Endothelial cell (in vitro differentiated cells): ENCODE results near the gene ZNF280D. TPM values are rescaled to one million over a fixed set of nuclear protein-coding genes. Genes with fewer than 3 reads are reported as not detected.

Source experiments
- DNase-seq: peaks from one replicate; pipeline ENCODE4 v3.0.0; 2021; ENCODE audit warnings: low spot score
- H3K27ac Mint-ChIP-seq: one replicate; pipeline ENCODE4 v1.8.0; 2021; ENCODE audit warnings: mixed read lengths, inconsistent platforms; ENCODE audit not compliant: unreplicated experiment
- H3K27me3 Mint-ChIP-seq: one replicate; pipeline ENCODE4 v1.8.0; 2021; ENCODE audit warnings: mild to moderate bottlenecking, moderate library complexity, mixed read lengths, inconsistent platforms; ENCODE audit not compliant: unreplicated experiment
- H3K36me3 Mint-ChIP-seq: one replicate; pipeline ENCODE4 v1.8.0; 2021; ENCODE audit warnings: mild to moderate bottlenecking, low read depth, mixed read lengths, inconsistent platforms; ENCODE audit not compliant: unreplicated experiment
- H3K4me1 Mint-ChIP-seq: one replicate; pipeline ENCODE4 v1.8.0; 2021; ENCODE audit warnings: mild to moderate bottlenecking, mixed read lengths, inconsistent platforms; ENCODE audit not compliant: unreplicated experiment
- H3K4me3 Mint-ChIP-seq: one replicate; pipeline ENCODE4 v1.8.0; 2021; ENCODE audit warnings: mild to moderate bottlenecking, mixed read lengths, inconsistent platforms; ENCODE audit not compliant: unreplicated experiment
- H3K9me3 Mint-ChIP-seq: one replicate; pipeline ENCODE4 v1.8.0; 2021; ENCODE audit warnings: mixed read lengths, inconsistent platforms; ENCODE audit not compliant: unreplicated experiment
- total RNA-seq: library from RNA; stranded (reverse); fragmentation: NEBNext Ultra II Directional; extraction: Animal tissue kit (Norgen Biotek cat#: 25700); gene quantifications from one replicate; pipeline ENCODE4 v1.2.1, GENCODE V29; 2021; ENCODE audit not compliant: unreplicated experiment
- TF ChIP-seq, protein P1 (sequence below): fragments of 200-600 bp; sonication (generic); IDR thresholded peaks from one replicate; pipeline ENCODE4 v1.5.0; 2021; ENCODE audit warnings: antibody characterized with exemption; ENCODE audit not compliant: unreplicated experiment

ZNF280D gene
- total RNA-seq, 1 donor from 2014 or later = 34.6 TPM

DNA sequence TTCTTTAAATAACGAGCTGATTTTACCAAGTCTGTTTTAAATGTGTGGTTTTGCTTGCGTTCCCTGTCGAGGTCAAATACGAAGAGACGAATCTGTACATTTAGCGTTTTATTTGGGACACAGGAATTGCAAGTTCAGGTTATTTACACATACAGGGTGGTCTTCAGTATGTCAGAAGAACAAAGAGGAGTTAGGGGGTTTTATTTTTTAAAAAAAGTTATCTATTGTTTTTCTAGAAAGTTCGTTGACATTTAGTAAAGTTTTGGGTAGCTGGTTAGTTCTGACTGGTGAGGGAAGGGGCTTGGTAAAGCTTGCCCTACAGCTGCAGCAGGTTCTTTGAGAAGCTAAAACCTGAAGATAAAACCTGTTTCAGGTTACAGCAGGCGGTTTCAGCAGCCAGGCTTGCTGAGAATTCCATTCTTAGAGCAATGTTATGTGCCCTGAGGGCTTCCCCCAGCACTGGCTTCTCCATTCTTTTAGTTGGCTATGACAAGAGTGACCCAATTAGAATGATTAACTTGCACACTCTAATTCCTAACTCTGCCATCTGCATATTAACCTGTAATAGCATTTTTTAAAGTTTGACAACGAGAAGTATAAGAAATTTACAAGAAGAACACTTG is 815 bp upstream of the ZNF280D start:
- peak overlapping the region; percentile 73 for H3K4me3 Mint-ChIP-seq
- H3K27ac Mint-ChIP-seq = no peak overlapping the region

DNA sequence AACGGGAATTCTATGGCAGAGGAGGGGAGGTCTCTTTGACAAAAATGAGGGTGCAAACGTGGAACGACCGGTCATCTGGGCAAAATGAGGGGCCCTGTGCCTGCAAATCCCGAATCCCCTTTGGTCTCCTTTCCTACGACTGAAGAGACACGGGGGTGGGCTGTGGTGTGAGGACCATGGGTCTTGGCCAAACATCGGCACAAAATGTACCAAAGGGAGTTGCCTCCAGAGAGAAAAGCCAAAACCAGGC is 498 bp downstream of the ZNF280D start:
- no peaks in the 10 kb centered on the region for H3K9me3 Mint-ChIP-seq
- peak overlapping the region; percentile 97 for H3K4me3 Mint-ChIP-seq
- TF ChIP-seq, protein P1, sequence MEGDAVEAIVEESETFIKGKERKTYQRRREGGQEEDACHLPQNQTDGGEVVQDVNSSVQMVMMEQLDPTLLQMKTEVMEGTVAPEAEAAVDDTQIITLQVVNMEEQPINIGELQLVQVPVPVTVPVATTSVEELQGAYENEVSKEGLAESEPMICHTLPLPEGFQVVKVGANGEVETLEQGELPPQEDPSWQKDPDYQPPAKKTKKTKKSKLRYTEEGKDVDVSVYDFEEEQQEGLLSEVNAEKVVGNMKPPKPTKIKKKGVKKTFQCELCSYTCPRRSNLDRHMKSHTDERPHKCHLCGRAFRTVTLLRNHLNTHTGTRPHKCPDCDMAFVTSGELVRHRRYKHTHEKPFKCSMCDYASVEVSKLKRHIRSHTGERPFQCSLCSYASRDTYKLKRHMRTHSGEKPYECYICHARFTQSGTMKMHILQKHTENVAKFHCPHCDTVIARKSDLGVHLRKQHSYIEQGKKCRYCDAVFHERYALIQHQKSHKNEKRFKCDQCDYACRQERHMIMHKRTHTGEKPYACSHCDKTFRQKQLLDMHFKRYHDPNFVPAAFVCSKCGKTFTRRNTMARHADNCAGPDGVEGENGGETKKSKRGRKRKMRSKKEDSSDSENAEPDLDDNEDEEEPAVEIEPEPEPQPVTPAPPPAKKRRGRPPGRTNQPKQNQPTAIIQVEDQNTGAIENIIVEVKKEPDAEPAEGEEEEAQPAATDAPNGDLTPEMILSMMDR = no peak
- DNase-seq = no peak
- H3K27me3 Mint-ChIP-seq = peaks cover 4% of the 10 kb centered on the region
- H3K4me1 Mint-ChIP-seq = peaks cover 18% of the 10 kb centered on the region
- peak overlapping the region; percentile 97 for H3K27ac Mint-ChIP-seq
- peaks cover 14% of the 10 kb centered on the region for H3K36me3 Mint-ChIP-seq

More for the DNA sequence above, 815 bp upstream of the ZNF280D start:
- peaks cover 18% of the 10 kb centered on the region for H3K4me1 Mint-ChIP-seq
- H3K27me3 Mint-ChIP-seq = peaks cover 4% of the 10 kb centered on the region
- H3K9me3 Mint-ChIP-seq = no peaks in the 10 kb centered on the region
- no peak for DNase-seq
- TF ChIP-seq, protein P1 = no peak
- peaks cover 14% of the 10 kb centered on the region for H3K36me3 Mint-ChIP-seq

DNA sequence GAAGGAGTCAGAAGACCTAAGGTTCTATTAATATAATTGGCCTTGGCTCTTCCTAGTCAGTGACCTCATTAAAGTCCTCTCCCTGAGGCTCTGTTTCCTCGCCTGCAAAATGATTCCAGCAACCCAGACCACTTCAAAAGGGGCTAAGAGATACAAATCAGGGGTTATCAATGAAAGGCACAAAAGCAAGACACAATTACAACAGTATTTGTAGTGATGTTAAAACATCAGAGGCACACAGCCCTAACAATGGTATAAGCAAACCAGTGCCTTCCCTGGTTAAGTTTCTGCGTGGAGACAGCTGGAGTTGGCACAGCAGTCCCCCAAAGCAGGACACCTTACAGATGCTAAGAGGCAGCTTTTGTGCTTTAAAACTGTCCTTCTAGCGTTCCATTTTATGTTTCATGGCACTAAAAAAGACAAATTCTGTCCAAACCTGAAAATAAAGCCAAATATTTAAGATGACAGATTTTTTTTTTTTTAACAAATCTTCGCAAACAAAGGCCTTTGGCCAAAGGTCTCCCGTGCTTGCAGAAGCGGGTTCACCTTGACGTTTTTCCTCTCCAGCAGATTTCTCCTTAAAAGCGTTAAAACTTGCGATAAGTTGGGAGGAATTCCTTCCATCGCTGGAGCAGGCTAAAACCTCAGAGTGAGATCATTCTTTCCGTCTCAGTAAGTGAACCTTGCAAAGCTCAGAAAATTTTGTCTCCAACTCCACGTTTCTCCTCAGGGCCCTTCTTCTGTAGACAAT is 999 bp downstream of the ZNF280D start:
- Mint-ChIP-seq H3K4me3 (peak overlapping the region; percentile 97), H3K4me1 (peaks cover 18% of the 10 kb centered on the region), H3K27me3 (peaks cover 4% of the 10 kb centered on the region), H3K9me3 (no peaks in the 10 kb centered on the region), H3K36me3 (peaks cover 17% of the 10 kb centered on the region), H3K27ac (peak overlapping the region; percentile 97)
- TF ChIP-seq, protein P1 = no peak
- peak; percentile 2 for DNase-seq

DNA sequence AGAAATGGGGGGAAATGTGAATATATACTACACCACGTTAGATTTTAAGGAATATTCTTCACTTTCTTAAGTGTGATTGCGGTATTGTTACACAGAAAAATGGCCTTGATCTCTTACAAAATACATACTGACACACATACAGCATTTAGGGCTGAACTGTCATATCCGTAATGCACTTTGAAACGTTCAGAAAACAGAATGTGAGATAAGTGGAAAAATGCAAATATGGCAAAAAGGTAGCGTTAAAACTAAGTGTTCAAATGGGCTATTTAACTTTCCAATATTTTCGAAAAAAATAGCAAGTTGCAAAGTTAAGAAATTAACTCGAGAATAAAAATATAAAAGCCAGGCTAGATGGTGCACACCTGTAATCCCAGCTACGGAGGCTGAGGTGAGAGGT is 1.8 kb downstream of the ZNF280D start:
- H3K9me3 Mint-ChIP-seq = no peaks in the 10 kb centered on the region
- H3K27me3 Mint-ChIP-seq = peaks cover 4% of the 10 kb centered on the region
- H3K4me1 Mint-ChIP-seq = peaks cover 18% of the 10 kb centered on the region
- H3K4me3 Mint-ChIP-seq = no peak overlapping the region
- peaks cover 18% of the 10 kb centered on the region for H3K36me3 Mint-ChIP-seq
- TF ChIP-seq, protein P1 = no peak
- H3K27ac Mint-ChIP-seq = no peak overlapping the region
- DNase-seq = no peak

DNA sequence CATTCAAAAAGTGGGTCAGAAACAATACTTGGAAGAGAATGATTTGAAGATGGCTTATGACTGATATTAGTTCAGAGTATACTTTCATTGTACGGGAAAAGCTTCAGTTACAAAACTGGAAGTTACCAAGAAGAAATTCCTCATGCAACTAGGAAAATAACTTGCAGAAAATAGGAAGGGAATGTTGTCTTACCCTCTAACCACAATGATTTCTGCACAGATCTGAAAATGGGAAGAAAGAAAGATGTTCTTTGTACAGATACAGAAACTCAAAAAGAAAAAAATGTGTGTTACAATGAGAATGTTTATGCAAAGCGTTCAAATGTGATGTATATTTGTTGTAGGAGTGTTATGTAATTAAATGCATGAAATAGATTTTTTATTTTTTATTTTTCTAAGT is 3.7 kb downstream of the ZNF280D start:
- H3K9me3 Mint-ChIP-seq = no peaks in the 10 kb centered on the region
- H3K4me3 Mint-ChIP-seq = no peak overlapping the region
- H3K27me3 Mint-ChIP-seq = peaks cover 1% of the 10 kb centered on the region
- H3K27ac Mint-ChIP-seq = no peak overlapping the region
- TF ChIP-seq, protein P1 = no peak
- H3K4me1 Mint-ChIP-seq = peaks cover 18% of the 10 kb centered on the region
- peaks cover 13% of the 10 kb centered on the region for H3K36me3 Mint-ChIP-seq
- no peak for DNase-seq
